Inflammatory macrophage treated with lipopolysaccharide for 1 hour (primary cell): Measurements from ENCODE around the gene DDX18.
"Not testable (repeated sequence)": the region's sequence is repeated elsewhere in the genome, so short reads cannot be mapped to it uniquely, and the experiment has no call there.

Experiments
- DNase-seq, 2 donors: peaks; one replicate each; pipeline ENCODE4 v3.0.0-alpha.2; 2020 to 2022

DDX18 gene

GRCh38 chr2:117814417-117815264 is at the start of gene DDX18:
TSS of gene DDX18 (plus strand) at chr2:117814691. CDS start at chr2:117814778, 87 bp downstream.
- DNase-seq: peak; percentile 96 to 99

GRCh38 chr2:117770730-117771129 is 43.8 kb upstream of the DDX18 start:
- DNase-seq: no peak

- DNase-seq: peak in 1 of 2 donors; percentile 7
Observed at GRCh38 chr2:117771969-117772630, 42.4 kb upstream of the DDX18 start.

- no peak for DNase-seq
Observed at GRCh38 chr2:117774716-117775115, 39.8 kb upstream of the DDX18 start.

- no peak for DNase-seq
Observed at GRCh38 chr2:117775703-117776219, 38.7 kb upstream of the DDX18 start.

- DNase-seq: no peak
Observed at GRCh38 chr2:117776888-117777287, 37.6 kb upstream of the DDX18 start.

- DNase-seq: peak; percentile 8 to 52
Observed at GRCh38 chr2:117785740-117786139, 28.8 kb upstream of the DDX18 start.

- DNase-seq: peak in 1 of 2 donors; percentile 12
Observed at GRCh38 chr2:117786520-117786919, 28.0 kb upstream of the DDX18 start.

- no peak for DNase-seq
Observed at GRCh38 chr2:117789505-117789904, 25.0 kb upstream of the DDX18 start.

- no peak for DNase-seq
Observed at GRCh38 chr2:117794668-117795067, 19.8 kb upstream of the DDX18 start.

- no peak for DNase-seq
Observed at GRCh38 chr2:117801826-117802225, 12.7 kb upstream of the DDX18 start.

GRCh38 chr2:117803644-117804325 is 10.7 kb upstream of the DDX18 start:
- DNase-seq: not testable (repeated sequence)

- DNase-seq: no peak
Observed at GRCh38 chr2:117812443-117812842, 2.0 kb upstream of the DDX18 start.

- no peak for DNase-seq
Observed at GRCh38 chr2:117815946-117816345, 1.5 kb downstream of the DDX18 start.

GRCh38 chr2:117818921-117819320 is 4.4 kb downstream of the DDX18 start:
- DNase-seq: no peak

- DNase-seq: peak in 1 of 2 donors; percentile 2
Observed at GRCh38 chr2:117820444-117820843, 6.0 kb downstream of the DDX18 start.

- DNase-seq: no peak
Observed at GRCh38 chr2:117825437-117825836, 10.9 kb downstream of the DDX18 start.

GRCh38 chr2:117827464-117827863 is 13.0 kb downstream of the DDX18 start:
- not testable (repeated sequence) for DNase-seq

- no peak for DNase-seq
Observed at GRCh38 chr2:117828870-117829269, 14.4 kb downstream of the DDX18 start.

GRCh38 chr2:117832332-117832731 is 17.8 kb downstream of the DDX18 start:
- DNase-seq: no peak

GRCh38 chr2:117832905-117833613 is 18.6 kb downstream of the DDX18 start:
- DNase-seq: no peak

GRCh38 chr2:117833911-117834310 is 19.4 kb downstream of the DDX18 start:
- no peak for DNase-seq

- DNase-seq: no peak
Observed at GRCh38 chr2:117834992-117835391, 20.5 kb downstream of the DDX18 start.
